Measurements from ENCODE around the gene DPP7.

DPP7 gene

DNA sequence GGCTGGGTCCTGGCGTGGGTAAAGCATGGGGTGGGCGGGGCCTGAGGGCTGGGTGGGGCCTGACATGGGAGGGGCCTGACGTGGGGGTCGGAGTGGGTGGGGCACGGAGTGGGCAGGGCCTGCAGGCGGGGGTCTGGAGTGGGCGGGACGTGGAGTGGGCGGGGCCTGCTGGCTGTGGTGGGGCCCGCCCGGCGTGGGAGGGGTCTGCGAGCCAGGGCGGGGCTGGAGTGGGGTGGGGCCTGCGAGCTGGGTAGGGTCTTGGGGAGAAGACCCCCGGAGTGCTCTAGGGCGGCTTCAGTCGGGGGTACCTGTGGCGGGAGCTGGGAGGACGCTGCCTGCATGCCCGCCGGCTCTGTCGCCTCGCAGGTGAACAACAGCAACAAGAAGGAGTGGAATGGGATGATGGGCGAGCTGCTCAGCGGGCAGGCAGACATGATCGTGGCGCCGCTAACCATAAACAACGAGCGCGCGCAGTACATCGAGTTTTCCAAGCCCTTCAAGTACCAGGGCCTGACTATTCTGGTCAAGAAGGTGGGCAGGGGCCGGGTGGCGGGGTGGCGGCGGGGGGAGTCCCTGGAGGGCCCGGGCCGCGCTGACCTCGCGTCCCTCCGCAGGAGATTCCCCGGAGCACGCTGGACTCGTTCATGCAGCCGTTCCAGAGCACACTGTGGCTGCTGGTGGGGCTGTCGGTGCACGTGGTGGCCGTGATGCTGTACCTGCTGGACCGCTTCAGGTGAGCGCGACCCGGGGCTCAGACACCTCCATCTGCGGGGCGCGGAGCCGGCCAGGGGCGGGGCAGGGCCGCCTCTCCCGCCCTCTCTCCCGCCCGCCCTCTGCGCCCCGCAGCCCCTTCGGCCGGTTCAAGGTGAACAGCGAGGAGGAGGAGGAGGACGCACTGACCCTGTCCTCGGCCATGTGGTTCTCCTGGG is 47.3 kb upstream of the DPP7 start:
- no peak for DNase-seq (ENCODE audit: low read depth in 1 of 2, low spot score in 1 of 2)
- TF ChIP-seq SPI1 (IDR thresholded peaks at IDR 0.05; ENCODE audit: borderline replicate concordance, low read depth) (no peak), POLR2AphosphoS5 (IDR thresholded peaks at IDR 0.05; ENCODE audit: low read depth) (no peak), GABPA (IDR thresholded peaks at IDR 0.05; ENCODE audit: low read depth) (no peak)
- TF ChIP-seq, protein P1, sequence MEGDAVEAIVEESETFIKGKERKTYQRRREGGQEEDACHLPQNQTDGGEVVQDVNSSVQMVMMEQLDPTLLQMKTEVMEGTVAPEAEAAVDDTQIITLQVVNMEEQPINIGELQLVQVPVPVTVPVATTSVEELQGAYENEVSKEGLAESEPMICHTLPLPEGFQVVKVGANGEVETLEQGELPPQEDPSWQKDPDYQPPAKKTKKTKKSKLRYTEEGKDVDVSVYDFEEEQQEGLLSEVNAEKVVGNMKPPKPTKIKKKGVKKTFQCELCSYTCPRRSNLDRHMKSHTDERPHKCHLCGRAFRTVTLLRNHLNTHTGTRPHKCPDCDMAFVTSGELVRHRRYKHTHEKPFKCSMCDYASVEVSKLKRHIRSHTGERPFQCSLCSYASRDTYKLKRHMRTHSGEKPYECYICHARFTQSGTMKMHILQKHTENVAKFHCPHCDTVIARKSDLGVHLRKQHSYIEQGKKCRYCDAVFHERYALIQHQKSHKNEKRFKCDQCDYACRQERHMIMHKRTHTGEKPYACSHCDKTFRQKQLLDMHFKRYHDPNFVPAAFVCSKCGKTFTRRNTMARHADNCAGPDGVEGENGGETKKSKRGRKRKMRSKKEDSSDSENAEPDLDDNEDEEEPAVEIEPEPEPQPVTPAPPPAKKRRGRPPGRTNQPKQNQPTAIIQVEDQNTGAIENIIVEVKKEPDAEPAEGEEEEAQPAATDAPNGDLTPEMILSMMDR (IDR thresholded peaks at IDR 0.05; ENCODE audit: insufficient read depth, low read length): no peak
- TF ChIP-seq, protein P2, sequence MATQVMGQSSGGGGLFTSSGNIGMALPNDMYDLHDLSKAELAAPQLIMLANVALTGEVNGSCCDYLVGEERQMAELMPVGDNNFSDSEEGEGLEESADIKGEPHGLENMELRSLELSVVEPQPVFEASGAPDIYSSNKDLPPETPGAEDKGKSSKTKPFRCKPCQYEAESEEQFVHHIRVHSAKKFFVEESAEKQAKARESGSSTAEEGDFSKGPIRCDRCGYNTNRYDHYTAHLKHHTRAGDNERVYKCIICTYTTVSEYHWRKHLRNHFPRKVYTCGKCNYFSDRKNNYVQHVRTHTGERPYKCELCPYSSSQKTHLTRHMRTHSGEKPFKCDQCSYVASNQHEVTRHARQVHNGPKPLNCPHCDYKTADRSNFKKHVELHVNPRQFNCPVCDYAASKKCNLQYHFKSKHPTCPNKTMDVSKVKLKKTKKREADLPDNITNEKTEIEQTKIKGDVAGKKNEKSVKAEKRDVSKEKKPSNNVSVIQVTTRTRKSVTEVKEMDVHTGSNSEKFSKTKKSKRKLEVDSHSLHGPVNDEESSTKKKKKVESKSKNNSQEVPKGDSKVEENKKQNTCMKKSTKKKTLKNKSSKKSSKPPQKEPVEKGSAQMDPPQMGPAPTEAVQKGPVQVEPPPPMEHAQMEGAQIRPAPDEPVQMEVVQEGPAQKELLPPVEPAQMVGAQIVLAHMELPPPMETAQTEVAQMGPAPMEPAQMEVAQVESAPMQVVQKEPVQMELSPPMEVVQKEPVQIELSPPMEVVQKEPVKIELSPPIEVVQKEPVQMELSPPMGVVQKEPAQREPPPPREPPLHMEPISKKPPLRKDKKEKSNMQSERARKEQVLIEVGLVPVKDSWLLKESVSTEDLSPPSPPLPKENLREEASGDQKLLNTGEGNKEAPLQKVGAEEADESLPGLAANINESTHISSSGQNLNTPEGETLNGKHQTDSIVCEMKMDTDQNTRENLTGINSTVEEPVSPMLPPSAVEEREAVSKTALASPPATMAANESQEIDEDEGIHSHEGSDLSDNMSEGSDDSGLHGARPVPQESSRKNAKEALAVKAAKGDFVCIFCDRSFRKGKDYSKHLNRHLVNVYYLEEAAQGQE (IDR thresholded peaks at IDR 0.05; ENCODE audit: insufficient replicate concordance, low read depth): no peak
- H3K27ac ChIP-seq (replicated peaks): no peak overlapping the region
- no peak overlapping the region for H3K4me3 ChIP-seq (replicated peaks; ENCODE audit: insufficient read depth, low read length)
- H3K27me3 ChIP-seq (ENCODE audit: insufficient read depth, poor library complexity, severe bottlenecking): peaks cover 61% of the 10 kb centered on the region

DNA sequence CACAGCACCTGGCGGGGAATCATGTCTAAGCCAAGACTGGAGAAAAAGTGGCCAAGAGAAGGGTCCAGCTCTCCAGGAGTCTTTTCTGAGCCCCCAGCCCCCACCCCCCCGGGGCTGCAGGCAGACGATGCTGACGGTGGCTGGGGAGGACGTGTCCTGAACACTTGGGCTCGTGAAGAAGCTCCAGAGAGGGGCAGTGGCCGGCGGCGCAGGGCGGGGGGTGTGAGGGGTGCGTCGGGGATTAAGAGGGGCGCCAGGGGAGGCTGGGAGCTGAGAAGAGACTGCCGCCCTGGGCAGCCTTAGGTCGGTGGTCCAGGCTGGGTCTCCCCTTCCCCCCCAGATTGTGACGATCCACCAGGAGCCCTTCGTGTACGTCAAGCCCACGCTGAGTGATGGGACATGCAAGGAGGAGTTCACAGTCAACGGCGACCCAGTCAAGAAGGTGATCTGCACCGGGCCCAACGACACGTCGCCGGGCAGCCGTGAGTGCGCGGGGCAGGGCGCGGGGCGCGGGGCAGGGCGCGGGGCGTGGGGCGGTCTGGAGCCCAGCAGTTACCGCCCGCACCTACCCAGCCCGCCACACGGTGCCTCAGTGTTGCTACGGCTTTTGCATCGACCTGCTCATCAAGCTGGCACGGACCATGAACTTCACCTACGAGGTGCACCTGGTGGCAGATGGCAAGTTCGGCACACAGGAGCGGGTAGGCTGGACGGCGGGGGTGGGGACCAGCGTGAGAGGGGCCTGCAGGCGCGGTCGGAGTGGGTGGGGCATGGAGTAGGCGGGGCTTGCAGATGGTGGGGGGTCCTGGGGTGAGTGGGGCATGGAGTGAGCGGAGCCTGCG is 46.4 kb upstream of the DPP7 start:
- Histone ChIP-seq H3K27me3 (ENCODE audit: insufficient read depth, poor library complexity, severe bottlenecking) (peaks cover 66% of the 10 kb centered on the region), H3K4me3 (replicated peaks; ENCODE audit: insufficient read depth, low read length) (no peak overlapping the region), H3K27ac (replicated peaks) (no peak overlapping the region)
- DNase-seq (ENCODE audit: low read depth in 1 of 2, low spot score in 1 of 2): no peak
- TF ChIP-seq, protein P2 (IDR thresholded peaks at IDR 0.05; ENCODE audit: insufficient replicate concordance, low read depth): no peak
- TF ChIP-seq POLR2AphosphoS5 (IDR thresholded peaks at IDR 0.05; ENCODE audit: low read depth): no peak

DNA sequence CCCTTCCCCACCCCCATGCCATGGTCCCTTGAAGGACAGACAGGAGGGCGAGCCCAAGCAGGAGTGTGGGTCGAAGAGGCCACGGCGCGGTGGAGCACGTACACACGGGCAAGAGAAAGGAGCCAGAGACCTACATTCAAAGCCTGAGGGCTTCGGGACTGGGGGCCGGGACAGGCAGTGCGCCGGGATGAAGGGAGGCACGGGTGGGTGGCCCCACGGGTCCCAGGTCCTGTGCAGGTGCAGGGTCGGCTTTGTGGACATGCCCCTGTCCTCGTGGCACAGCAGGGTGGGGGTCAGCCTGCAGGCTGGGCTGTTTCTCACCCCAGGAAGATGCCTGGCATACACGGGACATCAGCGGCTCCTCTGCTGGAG is 45.5 kb upstream of the DPP7 start:
- no peak overlapping the region for H3K4me3 ChIP-seq (replicated peaks; ENCODE audit: insufficient read depth, low read length)
- peaks cover 71% of the 10 kb centered on the region for H3K27me3 ChIP-seq (ENCODE audit: insufficient read depth, poor library complexity, severe bottlenecking)
- H3K27ac ChIP-seq (replicated peaks): no peak overlapping the region
- no peak for DNase-seq (ENCODE audit: low read depth in 1 of 2, low spot score in 1 of 2)
- TF ChIP-seq, protein P2 (IDR thresholded peaks at IDR 0.05; ENCODE audit: insufficient replicate concordance, low read depth): no peak
- TF ChIP-seq SPI1 (IDR thresholded peaks at IDR 0.05; ENCODE audit: borderline replicate concordance, low read depth): no peak

Measured in HL-60 (cell line).